ENCODE measurements around the gene YPEL5. TPM values are rescaled to one million over a fixed set of nuclear protein-coding genes. Genes with fewer than 3 reads are reported as not detected.

The YPEL5 gene
- total RNA-seq: 34.4 and 43.5 TPM in 2 replicates

DNA sequence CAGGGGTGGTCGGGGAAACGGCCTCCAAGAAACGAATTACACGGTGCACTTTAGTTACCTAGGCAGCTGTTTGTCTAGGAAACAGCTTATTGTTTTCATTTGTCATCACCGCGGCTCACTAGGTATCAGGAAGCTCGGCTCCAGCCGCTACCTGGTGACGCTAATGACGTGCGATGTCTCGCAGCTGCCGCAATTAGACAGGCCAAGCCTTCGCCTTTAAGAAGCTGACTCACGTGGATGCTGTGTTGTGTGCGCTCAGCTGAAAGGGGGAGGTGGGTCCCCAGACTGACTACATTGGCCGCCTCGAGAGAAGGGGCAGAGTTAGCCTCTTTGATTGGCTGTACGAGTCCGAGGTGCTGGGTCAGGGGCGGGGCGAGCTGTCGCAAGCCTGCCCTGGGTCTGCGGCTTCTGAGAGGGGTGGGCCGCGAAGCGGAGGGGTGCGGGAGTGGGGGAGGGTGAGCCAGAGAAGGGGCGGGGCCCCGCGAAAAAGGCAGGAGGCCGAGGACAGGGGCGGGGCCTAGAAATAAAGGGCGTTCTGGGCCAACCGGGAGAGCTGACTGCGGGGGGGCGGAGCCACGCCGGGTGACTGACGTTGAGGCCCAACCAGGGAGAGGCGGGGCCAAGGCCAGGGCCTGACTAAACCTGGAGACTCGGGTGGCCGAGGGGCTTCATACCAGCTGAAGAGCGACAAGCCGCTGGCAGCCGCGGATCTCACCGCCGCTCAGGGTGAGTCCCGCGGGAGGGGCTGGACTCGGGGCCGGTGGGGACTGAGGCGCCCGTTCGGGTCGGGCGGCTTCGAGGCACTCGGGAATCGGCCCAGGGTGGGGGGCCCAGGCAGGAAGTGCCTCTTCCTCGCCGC, at the start of gene YPEL5:
YPEL5 (plus strand) TSS at position 671 of the 859 bp plus-strand sequence. CDS start 9,645 bp downstream, outside the sequence.

Other genes with a start within 250 kb of the YPEL5 start
- gene ALK, start 225.4 kb upstream of the YPEL5 start, total RNA-seq: not detected in 2 replicates
- 3.9 and 13.3 TPM in 2 replicates for gene LBH, start 84.5 kb downstream of the YPEL5 start, total RNA-seq

Data from airway epithelial cell (primary cell).